Measurements from ENCODE around the gene LCP2. TPM values are rescaled to one million over a fixed set of nuclear protein-coding genes. Genes with fewer than 3 reads are reported as not detected.

LCP2 gene
- total RNA-seq, 1 donor from 2014 or later, result not detected

- no peaks in the 10 kb centered on the region for H3K79me2 ChIP-seq (ENCODE audit: low read depth)
- H3K9ac ChIP-seq, result no peak overlapping the region
- H4K20me1 ChIP-seq (ENCODE audit: low read depth), result no peaks in the 10 kb centered on the region
- peak overlapping the region; percentile 4 for H3K4me2 ChIP-seq
- no peak overlapping the region for H3K4me3 ChIP-seq
- H3K9me3 ChIP-seq (ENCODE audit: low read depth), result no peaks in the 10 kb centered on the region
- Mint-ChIP-seq H3K4me1 (peaks cover 57% of the 10 kb centered on the region), H3K27ac (peak overlapping the region; percentile 9), H3K9me3 (peaks cover 7% of the 10 kb centered on the region), H3K27me3 (ENCODE audit: insufficient read depth, low read depth) (peaks cover 11% of the 10 kb centered on the region), H3K4me3 (no peak overlapping the region), H3K36me3 (no peaks in the 10 kb centered on the region)
- H2AFZ ChIP-seq (replicated peaks), result peak overlapping the region; percentile 48
- H3F3A ChIP-seq (ENCODE audit: low read depth), result peaks cover 27% of the 10 kb centered on the region
- H3K4me1 ChIP-seq, result peaks cover 54% of the 10 kb centered on the region
- H3K36me3 ChIP-seq, result no peaks in the 10 kb centered on the region
- no peak for TF ChIP-seq EZH2phosphoT487 (IDR thresholded peaks at IDR 0.05)
- TF ChIP-seq CTCF (IDR thresholded peaks at IDR 0.05), result no peak
- no peak for TF ChIP-seq EZH2 (IDR thresholded peaks at IDR 0.05)
- peak; percentile 37 for DNase-seq (ENCODE audit: low spot score)
- H3K27me3 ChIP-seq, result no peaks in the 10 kb centered on the region
- no peak overlapping the region for H3K27ac ChIP-seq
Observed at GRCh38 chr5:170337045-170337733, 39.6 kb upstream of the LCP2 start.

- DNase-seq (ENCODE audit: low spot score), result no peak
- Histone ChIP-seq H2AFZ (replicated peaks) (no peak overlapping the region), H3K27ac (no peak overlapping the region), H3K9me3 (ENCODE audit: low read depth) (no peaks in the 10 kb centered on the region), H3K4me1 (peaks cover 57% of the 10 kb centered on the region), H3K36me3 (no peaks in the 10 kb centered on the region), H3F3A (ENCODE audit: low read depth) (peaks cover 27% of the 10 kb centered on the region), H3K27me3 (no peaks in the 10 kb centered on the region), H4K20me1 (ENCODE audit: low read depth) (no peaks in the 10 kb centered on the region), H3K9ac (no peak overlapping the region), H3K79me2 (ENCODE audit: low read depth) (no peaks in the 10 kb centered on the region), H3K4me2 (no peak overlapping the region), H3K4me3 (no peak overlapping the region)
- Mint-ChIP-seq H3K4me3 (no peak overlapping the region), H3K27ac (no peak overlapping the region), H3K36me3 (no peaks in the 10 kb centered on the region), H3K9me3 (peaks cover 5% of the 10 kb centered on the region), H3K4me1 (peaks cover 64% of the 10 kb centered on the region), H3K27me3 (ENCODE audit: insufficient read depth, low read depth) (peaks cover 7% of the 10 kb centered on the region)
- TF ChIP-seq EZH2phosphoT487 (IDR thresholded peaks at IDR 0.05), result no peak
- no peak for TF ChIP-seq CTCF (IDR thresholded peaks at IDR 0.05)
- TF ChIP-seq EZH2 (IDR thresholded peaks at IDR 0.05), result no peak
Observed at GRCh38 chr5:170336065-170336464, 38.5 kb upstream of the LCP2 start.

GRCh38 chr5:170334626-170335025, 37.0 kb upstream of the LCP2 start:
- Histone ChIP-seq H2AFZ (replicated peaks) (no peak overlapping the region), H3K9ac (no peak overlapping the region), H3K79me2 (ENCODE audit: low read depth) (no peaks in the 10 kb centered on the region), H3K9me3 (ENCODE audit: low read depth) (no peaks in the 10 kb centered on the region), H3K4me2 (no peak overlapping the region), H3K36me3 (no peaks in the 10 kb centered on the region), H3F3A (ENCODE audit: low read depth) (peaks cover 23% of the 10 kb centered on the region), H3K27ac (no peak overlapping the region), H4K20me1 (ENCODE audit: low read depth) (no peaks in the 10 kb centered on the region), H3K27me3 (no peaks in the 10 kb centered on the region), H3K4me3 (no peak overlapping the region), H3K4me1 (peaks cover 47% of the 10 kb centered on the region)
- H3K27me3 Mint-ChIP-seq (ENCODE audit: insufficient read depth, low read depth), result peaks cover 9% of the 10 kb centered on the region
- DNase-seq (ENCODE audit: low spot score), result no peak
- peaks cover 61% of the 10 kb centered on the region for H3K4me1 Mint-ChIP-seq
- no peak overlapping the region for H3K4me3 Mint-ChIP-seq
- H3K9me3 Mint-ChIP-seq, result peaks cover 3% of the 10 kb centered on the region
- H3K36me3 Mint-ChIP-seq, result no peaks in the 10 kb centered on the region
- TF ChIP-seq CTCF (IDR thresholded peaks at IDR 0.05) (no peak), EZH2phosphoT487 (IDR thresholded peaks at IDR 0.05) (no peak), EZH2 (IDR thresholded peaks at IDR 0.05) (no peak)
- peak overlapping the region; percentile 4 for H3K27ac Mint-ChIP-seq
